Activated B cell treated with CpG ODN at 0.5 μM for 24 hours (primary cell): Measurements from ENCODE around the gene CEBPZ. TPM values are rescaled to one million over a fixed set of nuclear protein-coding genes. Genes with fewer than 3 reads are reported as not detected.
"Not testable (repeated sequence)": the region's sequence is repeated elsewhere in the genome, so short reads cannot be mapped to it uniquely, and the experiment has no call there.

Experiments
- ATAC-seq: fragments of 200-7000 bp; cut with Tn5 transposase; one replicate; pipeline ENCODE4 v1.10.0; 2021; ENCODE audit warnings: low read depth, mild to moderate bottlenecking, moderate library complexity
- CTCF ChIA-PET: fragments of 350-600 bp; sonication (Branson Sonifier 250); formaldehyde crosslinking; loops from one replicate; lab custom pipeline; 2021; ENCODE audit warnings: antibody characterized with exemption; lab: Charles Lee
- POLR2A ChIA-PET: fragments of 350-600 bp; sonication (Branson Sonifier 250); formaldehyde crosslinking; loops from one replicate; lab custom pipeline; 2021; ENCODE audit warnings: antibody characterized with exemption; lab: Charles Lee
- DNase-seq: peaks from one replicate; pipeline ENCODE4 v3.0.0; 2022
- H3K27ac Mint-ChIP-seq: one replicate; pipeline ENCODE4 v1.8.0; 2020; ENCODE audit warnings: mixed read lengths
- H3K27me3 Mint-ChIP-seq: one replicate; pipeline ENCODE4 v1.8.0; 2021; ENCODE audit warnings: mixed read lengths
- H3K36me3 Mint-ChIP-seq: one replicate; pipeline ENCODE4 v1.8.0; 2021; ENCODE audit warnings: low read depth, mixed read lengths
- H3K4me1 Mint-ChIP-seq: one replicate; pipeline ENCODE4 v1.8.0; 2021; ENCODE audit warnings: mixed read lengths
- H3K4me3 Mint-ChIP-seq: one replicate; pipeline ENCODE4 v1.8.0; 2020; ENCODE audit warnings: mild to moderate bottlenecking, mixed read lengths
- H3K9me3 Mint-ChIP-seq: one replicate; pipeline ENCODE4 v1.8.0; 2020; ENCODE audit warnings: mixed read lengths
- CTCF ChIP-seq: fragments of 200-600 bp; IDR thresholded peaks from one replicate; pipeline ENCODE4 v1.8.0; 2022; ENCODE audit warnings: antibody characterized with exemption, mild to moderate bottlenecking
- intact Hi-C: fragments of 100-400 bp; cut with micrococcal nuclease; formaldehyde crosslinking; loops from one replicate; pipeline ENCODE4 v1.15.1; 2024
- total RNA-seq: library from RNA; stranded (reverse); gene quantifications from 2 replicates; pipeline ENCODE4 v1.2.3, GENCODE V29; 2022

CEBPZ gene
- total RNA-seq, 1 donor from 2014 or later: 55.2 TPM

- Mint-ChIP-seq H3K4me1 (peaks cover 21% of the 10 kb centered on the region), H3K36me3 (peaks cover 34% of the 10 kb centered on the region), H3K27ac (no peak overlapping the region), H3K4me3 (no peak overlapping the region), H3K27me3 (no peaks in the 10 kb centered on the region), H3K9me3 (no peaks in the 10 kb centered on the region)
- intact Hi-C loops: loop anchor here (2.0 kb wide), 2 partner anchors 74 to 146 kb away; partner anchors contain the start of genes EIF2AK2, GPATCH11 and HEATR5B
- DNase-seq (no peak), ATAC-seq (no peak)
- ChIA-PET POLR2A (no interaction called here), CTCF (no interaction called here)
- TF ChIP-seq CTCF: no peak
Observed at GRCh38 chr2:37230581-37230980, 815 bp downstream of the CEBPZ start.

GRCh38 chr2:37228788-37229187 is 2.6 kb downstream of the CEBPZ start:
- intact Hi-C loops: no loop called here
- H3K27me3 Mint-ChIP-seq: no peaks in the 10 kb centered on the region
- H3K9me3 Mint-ChIP-seq: no peaks in the 10 kb centered on the region
- ChIA-PET POLR2A (interaction anchor here (0.6 kb wide), 1 partner anchor 55 kb away, joined by 5 read pairs; no protein-coding TSS in a partner anchor), CTCF (no interaction called here)
- TF ChIP-seq CTCF: no peak
- peaks cover 33% of the 10 kb centered on the region for H3K36me3 Mint-ChIP-seq
- ATAC-seq (no peak), DNase-seq (no peak)
- H3K4me1 Mint-ChIP-seq: peaks cover 27% of the 10 kb centered on the region
- no peak overlapping the region for H3K4me3 Mint-ChIP-seq
- H3K27ac Mint-ChIP-seq: no peak overlapping the region

- Mint-ChIP-seq H3K27ac (no peak overlapping the region), H3K9me3 (no peaks in the 10 kb centered on the region), H3K27me3 (no peaks in the 10 kb centered on the region), H3K4me1 (peaks cover 29% of the 10 kb centered on the region), H3K36me3 (peaks cover 49% of the 10 kb centered on the region), H3K4me3 (no peak overlapping the region)
- intact Hi-C loops: no loop called here
- DNase-seq (no peak), ATAC-seq (no peak)
- POLR2A ChIA-PET: no interaction called here
- CTCF ChIA-PET: no interaction called here
- no peak for TF ChIP-seq CTCF
Observed at GRCh38 chr2:37226863-37227262, 4.5 kb downstream of the CEBPZ start.

GRCh38 chr2:37225129-37225528 is 6.3 kb downstream of the CEBPZ start:
- peaks cover 29% of the 10 kb centered on the region for H3K4me1 Mint-ChIP-seq
- H3K27me3 Mint-ChIP-seq, ATAC-seq, CTCF ChIA-PET, intact Hi-C loops, DNase-seq, POLR2A ChIA-PET, H3K4me3 Mint-ChIP-seq, H3K9me3 Mint-ChIP-seq: not testable (repeated sequence)
- H3K36me3 Mint-ChIP-seq: peaks cover 66% of the 10 kb centered on the region
- H3K27ac Mint-ChIP-seq: peak overlapping the region; percentile 30

GRCh38 chr2:37224063-37224462 is 7.3 kb downstream of the CEBPZ start:
- TF ChIP-seq CTCF: no peak
- intact Hi-C loops: no loop called here
- H3K36me3 Mint-ChIP-seq: peaks cover 73% of the 10 kb centered on the region
- CTCF ChIA-PET: no interaction called here
- no peaks in the 10 kb centered on the region for H3K27me3 Mint-ChIP-seq
- H3K9me3 Mint-ChIP-seq: no peaks in the 10 kb centered on the region
- POLR2A ChIA-PET: no interaction called here
- H3K27ac Mint-ChIP-seq: no peak overlapping the region
- DNase-seq (no peak), ATAC-seq (no peak)
- peaks cover 29% of the 10 kb centered on the region for H3K4me1 Mint-ChIP-seq
- no peak overlapping the region for H3K4me3 Mint-ChIP-seq

- intact Hi-C loops: no loop called here
- ChIA-PET CTCF (no interaction called here), POLR2A (no interaction called here)
- Mint-ChIP-seq H3K36me3 (peaks cover 81% of the 10 kb centered on the region), H3K4me1 (peaks cover 27% of the 10 kb centered on the region), H3K4me3 (no peak overlapping the region), H3K9me3 (no peaks in the 10 kb centered on the region), H3K27me3 (no peaks in the 10 kb centered on the region), H3K27ac (no peak overlapping the region)
- no peak for ATAC-seq
- no peak for DNase-seq
- TF ChIP-seq CTCF: no peak
Observed at GRCh38 chr2:37223131-37223530, 8.3 kb downstream of the CEBPZ start.
